HG03520 (cell line): ENCODE data around the gene OR51B4.
"Not testable (repeated sequence)": the region's sequence is repeated elsewhere in the genome, so short reads cannot be mapped to it uniquely, and the experiment has no call there.

Source experiments
- ATAC-seq: cut with Tn5 transposase; IDR thresholded peaks from one replicate; pipeline ENCODE4 v1.9.1; 2021; ENCODE audit warnings: mild to moderate bottlenecking, moderate library complexity; ENCODE audit not compliant: unreplicated experiment

Gene OR51B4

GRCh38 chr11:5275369-5276110, 26.2 kb downstream of the OR51B4 start:
- no peak for ATAC-seq

GRCh38 chr11:5274395-5274794, 27.4 kb downstream of the OR51B4 start:
- no peak for ATAC-seq

- ATAC-seq, result no peak
These were observed 29.2 kb downstream of the OR51B4 start for GRCh38 chr11:5272395-5273017.

GRCh38 chr11:5269715-5270147, 32.0 kb downstream of the OR51B4 start, which contains the start of gene HBE1:
Gene HBE1 (minus strand): TSS chr11:5269945. CDS start chr11:5269890, 55 bp downstream.
- ATAC-seq, result no peak

- no peak for ATAC-seq
These were observed 34.6 kb downstream of the OR51B4 start for GRCh38 chr11:5267033-5267563.

- no peak for ATAC-seq
These were observed 35.1 kb downstream of the OR51B4 start for GRCh38 chr11:5266609-5267008.

GRCh38 chr11:5265832-5266231, 35.9 kb downstream of the OR51B4 start:
- no peak for ATAC-seq

- no peak for ATAC-seq
These were observed 43.0 kb downstream of the OR51B4 start for GRCh38 chr11:5258543-5259262.

GRCh38 chr11:5257296-5257695, 44.5 kb downstream of the OR51B4 start:
- ATAC-seq, result no peak

GRCh38 chr11:5254646-5255413, 46.9 kb downstream of the OR51B4 start, which contains the start of gene HBG2:
Gene HBG2 (minus strand): TSS chr11:5254781. CDS start chr11:5254728, 53 bp downstream.
- not testable (repeated sequence) for ATAC-seq

GRCh38 chr11:5254023-5254422, 47.7 kb downstream of the OR51B4 start:
- not testable (repeated sequence) for ATAC-seq

- not testable (repeated sequence) for ATAC-seq
These were observed 48.3 kb downstream of the OR51B4 start for GRCh38 chr11:5253440-5253839.

- ATAC-seq, result no peak
These were observed 48.9 kb downstream of the OR51B4 start for GRCh38 chr11:5252919-5253265.

- no peak for ATAC-seq
These were observed 49.4 kb downstream of the OR51B4 start for GRCh38 chr11:5252192-5252918.

- no peak for ATAC-seq
These were observed 50.0 kb downstream of the OR51B4 start for GRCh38 chr11:5251746-5252145.
